ENCODE measurements around the gene WDR7. TPM values are rescaled to one million over a fixed set of nuclear protein-coding genes. Genes with fewer than 3 reads are reported as not detected.

WDR7 gene
- total RNA-seq, 4 donors from 2014 or later: 23.1 to 48.6 (median 30.3) TPM

- no peak overlapping the region for H3K4me3 ChIP-seq
- peaks cover 0 to 4% (median 0%) of the 10 kb centered on the region in 4 donors for H3K4me1 ChIP-seq
- no peaks in the 10 kb centered on the region for H3K27me3 ChIP-seq
- 72% methylated on average over 2 of the region's 2 CpGs for WGBS
- no peaks in the 10 kb centered on the region for H3K9me3 ChIP-seq
- DNase-seq (ENCODE audit: extremely low spot score): no peak
- peaks cover 0 to 9% (median 0%) of the 10 kb centered on the region in 4 donors for H3K36me3 ChIP-seq
- intact Hi-C loops (cut with DNase I): no loop called here
- H3K27ac ChIP-seq (replicated peaks in 1 of 4): no peak overlapping the region
- TF ChIP-seq EP300 (IDR thresholded peaks at IDR 0.05) (no peak), CTCF (IDR thresholded peaks at IDR 0.05) (peak; percentile 52 to 63 (median 54))
Measured at GRCh38 chr18:56748698-56749268, 97.6 kb downstream of the WDR7 start.

- TF ChIP-seq EP300 (IDR thresholded peaks at IDR 0.05) (no peak), POLR2A (IDR thresholded peaks at IDR 0.05; ENCODE audit: low read depth) (no peak), POLR2AphosphoS5 (IDR thresholded peaks at IDR 0.05) (no peak), CTCF (IDR thresholded peaks at IDR 0.05) (no peak)
- peaks cover 0 to 15% (median 6%) of the 10 kb centered on the region in 4 donors for H3K36me3 ChIP-seq
- 83% methylated on average over 5 of the region's 9 CpGs for WGBS
- H3K9me3 ChIP-seq: no peaks in the 10 kb centered on the region
- DNase-seq (ENCODE audit: extremely low spot score): no peak
- intact Hi-C loops (cut with DNase I): no loop called here
- no peaks in the 10 kb centered on the region for H3K27me3 ChIP-seq
- no peaks in the 10 kb centered on the region for H3K4me1 ChIP-seq
- H3K27ac ChIP-seq (replicated peaks in 1 of 4): no peak overlapping the region
- no peak overlapping the region for H3K4me3 ChIP-seq
Measured at GRCh38 chr18:56756966-56757365, 105.8 kb downstream of the WDR7 start.

- Histone ChIP-seq H3K4me3 (no peak overlapping the region), H3K36me3 (no peaks in the 10 kb centered on the region)
- 88% methylated on average over 3 of the region's 3 CpGs for WGBS
Measured at GRCh38 chr18:56770097-56770496, 118.9 kb downstream of the WDR7 start.

GRCh38 chr18:56770873-56771272 is 119.7 kb downstream of the WDR7 start:
- TF ChIP-seq EP300 (IDR thresholded peaks at IDR 0.05) (no peak), CTCF (IDR thresholded peaks at IDR 0.05) (no peak), POLR2A (IDR thresholded peaks at IDR 0.05; ENCODE audit: low read depth) (no peak), POLR2AphosphoS5 (IDR thresholded peaks at IDR 0.05) (no peak)
- intact Hi-C loops (cut with DNase I): no loop called here
- Histone ChIP-seq H3K9me3 (no peaks in the 10 kb centered on the region), H3K27ac (replicated peaks in 1 of 4) (no peak overlapping the region), H3K27me3 (no peaks in the 10 kb centered on the region), H3K36me3 (no peaks in the 10 kb centered on the region), H3K4me1 (peaks cover 0 to 12% (median 5%) of the 10 kb centered on the region in 4 donors), H3K4me3 (no peak overlapping the region)
- DNase-seq (ENCODE audit: extremely low spot score): no peak

More at GRCh38 chr18:56770097-56770496, 118.9 kb downstream of the WDR7 start:
- no peaks in the 10 kb centered on the region for H3K27me3 ChIP-seq
- intact Hi-C loops (cut with DNase I): no loop called here
- no peak for TF ChIP-seq POLR2A (IDR thresholded peaks at IDR 0.05; ENCODE audit: low read depth)
- no peak for TF ChIP-seq CTCF (IDR thresholded peaks at IDR 0.05)
- no peak for TF ChIP-seq EP300 (IDR thresholded peaks at IDR 0.05)
- no peak for TF ChIP-seq POLR2AphosphoS5 (IDR thresholded peaks at IDR 0.05)
- H3K4me1 ChIP-seq: peaks cover 0 to 12% (median 5%) of the 10 kb centered on the region in 4 donors
- H3K9me3 ChIP-seq: no peaks in the 10 kb centered on the region
- no peak overlapping the region for H3K27ac ChIP-seq (replicated peaks in 1 of 4)
- no peak for DNase-seq (ENCODE audit: extremely low spot score)

GRCh38 chr18:56775701-56776100 is 124.5 kb downstream of the WDR7 start:
- DNase-seq (ENCODE audit: extremely low spot score): no peak
- H3K27me3 ChIP-seq: no peaks in the 10 kb centered on the region
- TF ChIP-seq POLR2AphosphoS5 (IDR thresholded peaks at IDR 0.05) (no peak), EP300 (IDR thresholded peaks at IDR 0.05) (no peak), POLR2A (IDR thresholded peaks at IDR 0.05; ENCODE audit: low read depth) (no peak), CTCF (IDR thresholded peaks at IDR 0.05) (no peak)
- intact Hi-C loops (cut with DNase I): no loop called here
- WGBS: 86% methylated on average over 6 of the region's 6 CpGs
- H3K36me3 ChIP-seq: peaks cover 0 to 13% (median 0%) of the 10 kb centered on the region in 4 donors
- no peaks in the 10 kb centered on the region for H3K9me3 ChIP-seq
- H3K4me3 ChIP-seq: no peak overlapping the region
- no peak overlapping the region for H3K27ac ChIP-seq (replicated peaks in 1 of 4)
- H3K4me1 ChIP-seq: no peaks in the 10 kb centered on the region
